Measurements from ENCODE around the gene CCDC190. TPM values are rescaled to one million over a fixed set of nuclear protein-coding genes. Genes with fewer than 3 reads are reported as not detected.
"Not testable (repeated sequence)": the region's sequence is repeated elsewhere in the genome, so short reads cannot be mapped to it uniquely, and the experiment has no call there.

CCDC190 gene
- under 1 TPM in 1 of 3 donors, not detected in 2; 0.10 TPM for polyA plus RNA-seq (ENCODE audit: insufficient read length in 3 of 3)

GRCh38 chr1:162861101-162861500 is at the start of gene CCDC190:
CCDC190 (minus strand) TSS chr1:162861175; CDS start chr1:162859646, 1,529 bp downstream.
- no peak for DNase-seq (ENCODE audit: low read depth in 3 of 3, low spot score in 2 of 3)

- DNase-seq (ENCODE audit: low read depth in 3 of 3, low spot score in 2 of 3): no peak
These were observed 49.2 kb upstream of the CCDC190 start for GRCh38 chr1:162910161-162910560.

- DNase-seq (ENCODE audit: low read depth in 3 of 3, low spot score in 2 of 3): no peak
These were observed 47.8 kb upstream of the CCDC190 start for GRCh38 chr1:162908780-162909179.

GRCh38 chr1:162908236-162908635 is 47.3 kb upstream of the CCDC190 start:
- no peak for DNase-seq (ENCODE audit: low read depth in 3 of 3, low spot score in 2 of 3)

- no peak for DNase-seq (ENCODE audit: low read depth in 3 of 3, low spot score in 2 of 3)
These were observed 45.5 kb upstream of the CCDC190 start for GRCh38 chr1:162906485-162906884.

- DNase-seq (ENCODE audit: low read depth in 3 of 3, low spot score in 2 of 3): no peak
These were observed 44.5 kb upstream of the CCDC190 start for GRCh38 chr1:162905174-162906158.

GRCh38 chr1:162904579-162904978 is 43.6 kb upstream of the CCDC190 start:
- no peak for DNase-seq (ENCODE audit: low read depth in 3 of 3, low spot score in 2 of 3)

GRCh38 chr1:162904023-162904422 is 43.0 kb upstream of the CCDC190 start:
- DNase-seq (ENCODE audit: low read depth in 3 of 3, low spot score in 2 of 3): no peak

- no peak for DNase-seq (ENCODE audit: low read depth in 3 of 3, low spot score in 2 of 3)
These were observed 42.3 kb upstream of the CCDC190 start for GRCh38 chr1:162903246-162903645.

GRCh38 chr1:162902416-162902815 is 41.4 kb upstream of the CCDC190 start:
- no peak for DNase-seq (ENCODE audit: low read depth in 3 of 3, low spot score in 2 of 3)

- no peak for DNase-seq (ENCODE audit: low read depth in 3 of 3, low spot score in 2 of 3)
These were observed 40.3 kb upstream of the CCDC190 start for GRCh38 chr1:162901243-162901642.

- DNase-seq (ENCODE audit: low read depth in 3 of 3, low spot score in 2 of 3): no peak
These were observed 38.6 kb upstream of the CCDC190 start for GRCh38 chr1:162899422-162900146.

- no peak for DNase-seq (ENCODE audit: low read depth in 3 of 3, low spot score in 2 of 3)
These were observed 32.6 kb upstream of the CCDC190 start for GRCh38 chr1:162893612-162893908.

- DNase-seq (ENCODE audit: low read depth in 3 of 3, low spot score in 2 of 3): no peak
These were observed 32.1 kb upstream of the CCDC190 start for GRCh38 chr1:162892906-162893611.

- no peak for DNase-seq (ENCODE audit: low read depth in 3 of 3, low spot score in 2 of 3)
These were observed 29.0 kb upstream of the CCDC190 start for GRCh38 chr1:162889989-162890388.

GRCh38 chr1:162886705-162887104 is 25.7 kb upstream of the CCDC190 start:
- DNase-seq (ENCODE audit: low read depth in 3 of 3, low spot score in 2 of 3): no peak

GRCh38 chr1:162885265-162885664 is 24.3 kb upstream of the CCDC190 start:
- DNase-seq (ENCODE audit: low read depth in 3 of 3, low spot score in 2 of 3): no peak

- DNase-seq (ENCODE audit: low read depth in 3 of 3, low spot score in 2 of 3): no peak
These were observed 23.9 kb upstream of the CCDC190 start for GRCh38 chr1:162884831-162885230.

- DNase-seq (ENCODE audit: low read depth in 3 of 3, low spot score in 2 of 3): no peak
These were observed 21.3 kb upstream of the CCDC190 start for GRCh38 chr1:162882248-162882674.

GRCh38 chr1:162881590-162881989 is 20.6 kb upstream of the CCDC190 start:
- DNase-seq (ENCODE audit: low read depth in 3 of 3, low spot score in 2 of 3): no peak

GRCh38 chr1:162880617-162881016 is 19.6 kb upstream of the CCDC190 start:
- not testable (repeated sequence) for DNase-seq (ENCODE audit: low read depth in 3 of 3, low spot score in 2 of 3)
